PC-3 (cell line): ENCODE measurements around the gene UBE2E1.

Experiments
- CTCF ChIP-seq: fragments of 300-600 bp; sonication (generic); conservative IDR thresholded peaks from 2 replicates; pipeline ENCODE4 v1.5.1; 2017; ENCODE audit warnings: antibody characterized with exemption, low read depth, mild to moderate bottlenecking, low read length
- EZH2 ChIP-seq: fragments of 300-600 bp; sonication (generic); IDR thresholded peaks from one replicate; pipeline ENCODE4 v1.6.1; 2017; ENCODE audit warnings: antibody characterized with exemption, mild to moderate bottlenecking, low read length; ENCODE audit not compliant: unreplicated experiment
- EZH2phosphoT487 ChIP-seq: fragments of 300-600 bp; sonication (generic); IDR thresholded peaks from 2 replicates; pipeline ENCODE4 v1.6.1; 2018; ENCODE audit warnings: mild to moderate bottlenecking, antibody characterized with exemption, low read length, borderline replicate concordance

- TF ChIP-seq CTCF: no peak
- no peak for TF ChIP-seq EZH2
- TF ChIP-seq EZH2phosphoT487: no peak
Measured at GRCh38 chr3:23863060-23863459, 57.3 kb downstream of the UBE2E1 start.
